Prostate gland (tissue), 2 donors: ENCODE measurements around the gene GABRD.

Experiments
- CTCF ChIP-seq, 4 experiments: fragments of 200-600 bp in 2 of 4; fragments of 450-650 bp in 2 of 4; sonication (generic) in 2 of 4; IDR thresholded peaks; 1 replicate in 3 of 4; 2 replicates in 1 of 4; pipeline ENCODE4 v1.5.1; 2016 to 2019; ENCODE audit warnings: antibody characterized with exemption in 4 of 4, mild to moderate bottlenecking in 2 of 4, moderate library complexity in 2 of 4
- POLR2A ChIP-seq: fragments of 450-650 bp; IDR thresholded peaks from one replicate; pipeline ENCODE4 v1.6.1; 2016; ENCODE audit warnings: antibody characterized with exemption, mild to moderate bottlenecking
- POLR2AphosphoS5 ChIP-seq: sonication (generic); formaldehyde crosslinking; IDR thresholded peaks from one replicate; pipeline ENCODE4 v1.6.1; 2017; ENCODE audit warnings: antibody characterized with exemption

- TF ChIP-seq CTCF (IDR thresholded peaks at IDR 0.05) = no peak
- no peak for TF ChIP-seq POLR2A
- no peak for TF ChIP-seq POLR2AphosphoS5
These were observed 39.5 kb upstream of the GABRD start for GRCh38 chr1:1979482-1980165.
